NCI-H2196 treated with DMSO at 0.1 percent for 48 hours (cell line): ENCODE results near the gene OLIG2.

ENCODE experiments used
- DNase-seq: peaks from one replicate; lab custom pipeline; 2025; ENCODE audit not compliant: unreplicated experiment; lab: John Stamatoyannopoulos, UW

The OLIG2 gene

GRCh38 chr21:33025489-33026442 lies at the start of gene OLIG2:
Gene OLIG2 (plus strand): TSS chr21:33025935. CDS start chr21:33026863, 928 bp downstream.
- DNase-seq, result no peak

GRCh38 chr21:32976791-32977190 lies 48.9 kb upstream of the OLIG2 start:
- no peak for DNase-seq

DNA sequence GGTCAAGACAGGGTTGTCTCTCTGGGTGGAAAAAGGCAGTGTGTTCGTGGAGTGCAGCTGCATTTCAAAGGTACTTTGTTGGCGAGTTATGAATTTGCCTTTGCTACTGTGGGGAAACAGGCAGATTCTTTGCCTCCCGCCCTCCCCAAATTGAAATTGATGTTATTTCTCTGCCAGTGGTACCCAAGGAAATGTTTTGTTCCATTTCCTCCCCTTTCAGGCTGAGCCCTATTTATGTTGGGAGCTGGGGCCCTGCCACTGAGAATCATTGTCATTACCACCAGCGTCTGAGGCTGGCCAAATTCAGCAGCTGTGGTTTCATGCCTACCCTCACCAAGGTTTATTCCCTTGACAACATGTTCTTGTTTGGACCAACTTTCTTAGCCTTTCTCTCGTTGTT lies 48.5 kb upstream of the OLIG2 start:
- DNase-seq, result no peak

- no peak for DNase-seq
Measured at GRCh38 chr21:32978331-32979270, 47.1 kb upstream of the OLIG2 start.

DNA sequence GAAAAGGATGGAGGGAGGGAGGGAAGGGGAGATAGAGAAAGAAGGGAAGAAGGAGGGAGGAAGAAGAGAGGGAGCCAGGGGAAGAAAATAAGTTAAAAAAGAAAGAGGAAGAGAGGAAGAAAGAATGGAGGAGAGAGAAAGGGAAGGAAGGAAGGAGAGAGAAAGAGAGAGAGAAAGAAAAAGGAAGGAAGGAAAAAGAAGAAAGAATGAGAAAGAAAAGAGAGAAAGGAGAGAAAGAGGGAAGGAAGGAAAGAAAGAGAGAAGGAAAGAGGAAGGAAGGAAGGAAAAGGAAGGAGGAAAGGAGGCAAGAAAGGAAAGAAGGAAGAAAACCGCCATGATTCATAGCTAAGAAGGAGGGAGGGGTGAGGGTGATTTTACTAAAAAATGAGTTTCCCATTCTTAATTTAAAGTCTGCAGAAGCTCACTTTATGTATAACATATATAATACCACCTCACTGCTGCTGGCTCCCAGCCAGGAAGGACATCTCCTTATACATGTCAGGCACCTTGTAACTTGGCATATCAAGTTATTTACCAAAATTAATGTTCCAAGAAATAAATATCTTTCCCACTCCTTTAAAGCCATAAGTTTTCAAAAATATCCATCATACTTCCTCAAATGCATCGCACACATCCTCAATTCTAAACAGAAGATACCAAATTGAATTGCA lies 46.0 kb upstream of the OLIG2 start:
- DNase-seq, result no peak

GRCh38 chr21:32981096-32981495 lies 44.6 kb upstream of the OLIG2 start:
- DNase-seq, result no peak

DNA sequence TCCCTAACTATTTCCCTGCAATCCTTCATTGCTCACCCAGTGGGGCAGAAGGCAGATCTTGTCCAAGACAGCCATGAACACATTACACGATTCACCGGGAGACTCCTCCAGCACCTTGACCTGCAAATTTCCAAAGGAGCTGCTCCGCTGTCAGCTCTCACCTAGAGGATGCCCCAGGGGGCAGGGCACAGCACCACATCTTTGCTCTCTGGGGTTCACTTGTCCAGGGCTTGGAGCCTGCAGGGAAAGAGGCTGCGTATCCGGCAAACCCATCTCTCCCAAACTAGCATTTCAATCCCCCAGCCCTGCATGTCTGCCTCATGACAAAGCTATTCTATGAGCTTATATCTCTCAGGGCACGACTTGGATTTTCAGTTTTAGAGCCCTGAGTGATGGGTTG lies 35.1 kb upstream of the OLIG2 start:
- DNase-seq, result no peak

- no peak for DNase-seq
Measured at GRCh38 chr21:32991361-32991760, 34.4 kb upstream of the OLIG2 start.

DNA sequence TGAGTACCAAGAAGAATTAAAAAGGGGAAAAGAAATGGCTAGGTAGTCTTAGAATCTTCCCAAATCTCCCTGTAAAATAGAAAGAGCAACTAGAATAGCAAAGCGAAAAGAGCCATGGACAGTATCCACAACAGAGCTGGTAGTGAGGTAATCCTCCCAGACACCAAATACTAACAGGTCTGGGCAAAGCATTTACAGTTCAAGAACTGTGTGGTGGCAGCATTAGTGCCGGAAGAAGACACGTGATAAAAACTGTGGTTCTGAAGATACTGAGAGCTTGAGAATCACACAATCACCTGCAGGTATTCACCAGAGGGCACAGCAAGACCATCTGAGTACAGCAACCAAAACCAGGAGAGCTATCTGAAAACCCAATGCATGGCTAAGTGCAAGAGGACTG lies 31.8 kb upstream of the OLIG2 start:
- DNase-seq, result no peak

DNA sequence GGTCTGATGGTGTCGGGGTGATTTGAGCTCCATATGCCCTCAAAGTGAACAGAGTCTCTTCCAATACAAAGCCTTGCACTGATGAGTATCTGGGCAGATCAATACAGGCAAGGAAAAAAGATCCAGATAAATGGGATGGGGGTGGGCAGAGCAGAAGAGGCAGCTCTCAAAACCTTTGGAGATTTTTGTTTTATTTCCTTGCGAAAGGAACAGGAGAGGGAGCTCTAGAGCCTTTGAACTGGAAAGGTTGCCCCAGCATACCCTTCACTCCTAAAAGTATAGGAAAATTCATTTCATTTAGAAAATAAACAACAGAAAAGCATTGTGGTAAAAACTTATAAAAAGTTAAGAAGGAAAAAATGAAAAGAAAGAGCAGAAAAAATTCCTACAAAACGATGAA lies 31.4 kb upstream of the OLIG2 start:
- DNase-seq, result no peak

GRCh38 chr21:33007747-33008146 lies 18.0 kb upstream of the OLIG2 start:
- DNase-seq, result no peak

- DNase-seq, result no peak
Measured at GRCh38 chr21:33008333-33009051, 17.2 kb upstream of the OLIG2 start.

DNA sequence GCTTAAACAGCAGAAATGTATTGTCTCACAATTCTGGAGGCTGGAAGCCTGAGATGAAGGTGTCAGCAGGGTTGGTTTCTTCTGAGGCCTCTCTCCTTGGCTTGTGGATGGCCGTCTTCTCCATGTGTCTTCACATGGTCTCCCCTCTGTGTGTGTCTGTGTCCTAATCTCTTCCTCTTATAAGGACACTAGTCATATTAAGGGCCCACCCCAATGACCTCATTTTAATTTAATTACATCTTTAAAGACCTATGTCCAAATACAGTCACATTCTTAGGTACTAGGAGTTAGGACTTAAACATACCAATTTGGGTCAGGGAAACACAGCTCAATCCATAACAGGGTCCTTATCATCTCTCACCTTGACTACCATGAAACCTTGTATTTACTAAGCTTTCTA lies 14.8 kb upstream of the OLIG2 start:
- DNase-seq, result no peak

- DNase-seq, result no peak
Measured at GRCh38 chr21:33011462-33011861, 14.3 kb upstream of the OLIG2 start.

DNA sequence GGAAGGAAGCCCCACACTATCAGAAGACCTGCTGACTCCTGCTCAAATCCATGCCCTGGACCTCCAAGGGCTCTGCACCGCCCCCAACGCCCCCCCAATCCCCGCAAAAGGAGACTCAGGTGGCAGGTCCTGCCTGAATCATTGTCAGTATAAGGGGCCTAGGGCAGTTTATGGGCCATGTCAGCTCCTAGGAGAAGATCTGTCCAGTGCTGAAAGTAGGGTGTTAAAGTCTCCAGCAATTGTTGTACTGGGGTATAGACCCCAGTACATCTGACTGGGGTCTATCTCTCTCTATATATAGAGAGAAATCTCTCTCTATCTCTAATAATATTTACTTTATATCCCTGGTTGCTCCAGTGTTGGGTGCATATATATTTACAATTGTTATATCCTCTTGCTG lies 12.1 kb upstream of the OLIG2 start:
- no peak for DNase-seq

DNA sequence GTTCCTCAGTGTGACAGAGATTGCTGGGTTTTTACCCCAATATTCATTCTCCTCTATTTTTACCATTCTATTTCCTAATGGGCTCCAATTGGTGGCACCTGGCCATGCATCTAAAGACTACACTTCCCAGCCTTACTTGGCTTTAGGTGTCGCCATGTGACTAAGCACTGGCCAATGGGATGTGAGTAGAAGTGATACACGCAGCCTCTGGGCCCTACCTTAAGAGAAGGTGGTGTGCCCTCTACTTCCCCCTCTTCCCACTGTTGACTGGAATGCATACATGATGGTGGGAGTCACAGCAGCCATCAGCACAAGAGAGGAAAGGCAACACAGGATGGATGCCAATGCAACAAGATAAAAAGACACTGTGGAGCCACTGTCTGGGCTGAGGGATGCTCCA lies 11.4 kb upstream of the OLIG2 start:
- no peak for DNase-seq

DNA sequence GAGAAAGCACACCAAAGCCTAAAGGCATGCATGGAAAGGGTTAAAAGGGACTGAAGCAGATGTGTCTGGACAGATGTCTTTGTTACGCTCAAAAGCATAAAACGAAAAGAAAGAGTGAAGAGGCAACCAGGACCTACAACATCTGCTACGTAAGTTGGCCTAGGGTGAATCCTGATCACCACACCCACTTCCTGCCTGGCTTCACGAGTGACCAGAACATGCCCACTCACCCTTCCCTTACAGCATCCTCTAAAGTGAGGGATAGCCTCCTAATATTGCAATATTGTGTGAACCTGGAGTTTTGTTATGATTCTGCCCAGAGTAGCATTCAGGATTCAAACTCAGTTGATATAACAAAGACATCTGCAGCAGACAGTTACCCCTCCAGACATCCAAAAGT lies 10.6 kb upstream of the OLIG2 start:
- no peak for DNase-seq

DNA sequence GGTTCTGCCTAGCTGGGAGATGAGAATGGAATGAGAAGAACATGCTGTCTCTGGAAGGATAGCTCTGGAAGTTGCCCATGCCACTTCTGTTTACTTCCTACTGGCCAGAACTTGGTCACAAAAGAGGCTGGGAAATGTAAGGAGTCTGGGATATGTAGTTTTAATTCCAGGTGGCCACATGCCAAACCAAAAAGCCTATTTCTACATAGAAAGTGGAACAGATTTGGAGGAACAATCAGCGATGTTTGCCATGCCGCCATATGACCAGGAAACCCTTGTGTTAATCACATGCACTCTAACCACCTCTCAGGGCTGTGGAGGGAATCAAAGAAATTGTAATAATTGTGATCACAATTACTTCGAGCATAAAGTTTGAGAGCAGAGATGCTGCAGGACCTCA lies 10.0 kb upstream of the OLIG2 start:
- DNase-seq, result no peak

- DNase-seq, result no peak
Measured at GRCh38 chr21:33018707-33019465, 6.8 kb upstream of the OLIG2 start.

GRCh38 chr21:33019516-33019884 lies 6.2 kb upstream of the OLIG2 start:
- DNase-seq, result no peak
